H1 (cell line): Measurements from ENCODE around the gene ACTR1B. TPM values are rescaled to one million over a fixed set of nuclear protein-coding genes. Genes with fewer than 3 reads are reported as not detected.

Experiments
- CTCF ChIA-PET: fragments of 300-600 bp; sonication (Branson Sonifier 250); formaldehyde crosslinking; loops from one replicate; lab custom pipeline; 2021; ENCODE audit not compliant: partially characterized antibody; lab: Charles Lee
- POLR2A ChIA-PET: fragments of 300-600 bp; sonication (Branson Sonifier 250); formaldehyde crosslinking; loops from one replicate; lab custom pipeline; 2021; ENCODE audit warnings: inconsistent platforms; ENCODE audit not compliant: partially characterized antibody; lab: Charles Lee
- DNase-seq, 2 experiments: peaks; one replicate each; pipeline versions ENCODE4 v3.0.0 to v3.0.0-alpha.2; 2010 to 2022; ENCODE audit warnings: low spot score in 2 of 2, low read depth in 1 of 2, mixed read lengths in 1 of 2
- FAIRE-seq: peaks from 2 replicates; lab custom pipeline; 2011; peaks lifted over from hg19 to GRCh38; lab: Jason Lieb, UNC
- H2AFZ ChIP-seq: 2 replicates; pipeline ENCODE4 v1.8.1; 2012; ENCODE audit warnings: low read length, inconsistent platforms
- H2AK5ac ChIP-seq: 2 replicates; pipeline ENCODE4 v1.6.1; 2013; ENCODE audit warnings: low read depth, low read length
- H2BK120ac ChIP-seq: replicated peaks from 2 replicates; pipeline ENCODE3; 2013; ENCODE audit warnings: low read depth, low read length, inconsistent platforms
- H2BK12ac ChIP-seq: 2 replicates; pipeline ENCODE4 v1.6.1; 2013; ENCODE audit warnings: low read depth, low read length
- H2BK15ac ChIP-seq: 2 replicates; pipeline ENCODE4 v1.6.1; 2013; ENCODE audit warnings: low read length
- H2BK20ac ChIP-seq: 2 replicates; pipeline ENCODE4 v1.6.1; 2013; ENCODE audit warnings: low read length
- H2BK5ac ChIP-seq: 2 replicates; pipeline ENCODE4 v1.6.1; 2013; ENCODE audit warnings: low read depth, low read length
- H3K14ac ChIP-seq: 2 replicates; pipeline ENCODE4 v1.6.1; 2013; ENCODE audit warnings: inconsistent platforms; ENCODE audit not compliant: insufficient read length
- H3K18ac ChIP-seq: 2 replicates; pipeline ENCODE4 v1.6.1; 2013; ENCODE audit warnings: low read length; ENCODE audit errors: extremely low read depth
- H3K23ac ChIP-seq: 2 replicates; pipeline ENCODE4 v1.6.1; 2013; ENCODE audit warnings: inconsistent platforms; ENCODE audit not compliant: insufficient read length
- H3K23me2 ChIP-seq: 2 replicates; pipeline ENCODE4 v1.6.1; 2013; ENCODE audit warnings: low read depth, low read length
- H3K27ac ChIP-seq: 2 replicates; pipeline ENCODE4 v1.6.1; 2011; ENCODE audit warnings: low read depth, low read length, inconsistent platforms
- H3K27me3 ChIP-seq, 4 experiments: replicated peaks in 1 of 4; 1 replicate in 1 of 4; 2 replicates in 3 of 4; pipeline versions ENCODE4 v1.6.1 to v1.8.1; 2011 to 2013; ENCODE audit warnings: low read length in 3 of 4, mild to moderate bottlenecking in 3 of 4, inconsistent platforms in 2 of 4, mixed read lengths in 2 of 4, moderate library complexity in 1 of 4; ENCODE audit not compliant: control insufficient read depth in 3 of 4, insufficient read depth in 3 of 4; ENCODE audit errors: extremely low read depth in 1 of 4
- H3K36me3 ChIP-seq, 4 experiments: 2 replicates each; pipeline versions ENCODE4 v1.6.1 to v1.8.1; 2011 to 2013; ENCODE audit warnings: mild to moderate bottlenecking in 4 of 4, low read length in 3 of 4, moderate library complexity in 2 of 4, control low read depth in 1 of 4, inconsistent platforms in 1 of 4; ENCODE audit not compliant: insufficient read depth in 4 of 4, control insufficient read depth in 2 of 4
- H3K4ac ChIP-seq: replicated peaks from 2 replicates; pipeline ENCODE3; 2013; ENCODE audit warnings: low read length, low read depth, mixed read lengths, inconsistent platforms; ENCODE audit not compliant: insufficient read length
- H3K4me1 ChIP-seq, 4 experiments: replicated peaks in 1 of 4; 1 replicate in 1 of 4; 2 replicates in 3 of 4; pipeline versions ENCODE4 v1.6.1 to v1.8.1; 2011 to 2013; ENCODE audit warnings: low read length in 3 of 4, inconsistent platforms in 2 of 4, mixed read lengths in 1 of 4; ENCODE audit not compliant: insufficient read depth in 4 of 4, control insufficient read depth in 3 of 4
- H3K4me2 ChIP-seq, 2 experiments: 2 replicates each; pipeline versions ENCODE4 v1.6.1 to v1.8.1; 2011 to 2013; ENCODE audit warnings: low read depth in 2 of 2, low read length in 2 of 2, control low read depth in 1 of 2, inconsistent platforms in 1 of 2, mild to moderate bottlenecking in 1 of 2; ENCODE audit not compliant: insufficient read depth in 1 of 2
- H3K4me3 ChIP-seq, 4 experiments: fragments of 200-600, 300-600 bp in 1 of 4; sonication (generic), shearing (Covaris generic), sonication (Bioruptor Twin) in 1 of 4; 2 replicates each; pipeline versions ENCODE4 v1.5.1 to v1.8.1; 2011 to 2016; ENCODE audit warnings: low read length in 4 of 4, low read depth in 3 of 4, control low read depth in 2 of 4, inconsistent platforms in 2 of 4, mild to moderate bottlenecking in 2 of 4, mixed read lengths in 1 of 4, moderate library complexity in 1 of 4; ENCODE audit not compliant: insufficient read depth in 2 of 4; ENCODE audit errors: extremely low read depth in 1 of 4
- H3K56ac ChIP-seq: replicated peaks from 2 replicates; pipeline ENCODE3; 2013; ENCODE audit warnings: low read depth, mild to moderate bottlenecking, mixed read lengths, low read length, inconsistent platforms; ENCODE audit not compliant: insufficient read length
- H3K79me1 ChIP-seq: 2 replicates; pipeline ENCODE4 v1.6.1; 2013; ENCODE audit warnings: low read depth, low read length, control low read depth
- H3K79me2 ChIP-seq, 2 experiments: 2 replicates each; pipeline versions ENCODE4 v1.6.1 to v1.8.1; 2012 to 2013; ENCODE audit warnings: low read length in 2 of 2, mild to moderate bottlenecking in 2 of 2, inconsistent platforms in 1 of 2; ENCODE audit not compliant: insufficient read depth in 2 of 2, control insufficient read depth in 1 of 2
- H3K9ac ChIP-seq, 4 experiments: replicated peaks in 1 of 4; 1 replicate in 1 of 4; 2 replicates in 3 of 4; pipeline versions ENCODE4 v1.6.1 to v1.8.1; 2011 to 2013; ENCODE audit warnings: low read depth in 3 of 4, low read length in 3 of 4, control low read depth in 2 of 4, mild to moderate bottlenecking in 2 of 4, moderate library complexity in 2 of 4, inconsistent platforms in 1 of 4; ENCODE audit errors: extremely low read depth in 1 of 4
- H3K9me3 ChIP-seq, 2 experiments: 2 replicates each; pipeline versions ENCODE4 v1.6.1 to v1.8.1; 2012 to 2013; ENCODE audit warnings: mild to moderate bottlenecking in 2 of 2, moderate library complexity in 2 of 2, control low read depth in 1 of 2, inconsistent platforms in 1 of 2, low read depth in 1 of 2, low read length in 1 of 2, mixed read lengths in 1 of 2; ENCODE audit not compliant: insufficient read depth in 2 of 2
- H4K20me1 ChIP-seq, 2 experiments: replicated peaks in 1 of 2; 2 replicates each; pipeline versions ENCODE3 to v1.8.1; 2011 to 2013; ENCODE audit warnings: inconsistent platforms in 2 of 2, low read length in 2 of 2, mild to moderate bottlenecking in 1 of 2; ENCODE audit not compliant: insufficient read depth in 2 of 2, control insufficient read depth in 1 of 2
- H4K5ac ChIP-seq: 2 replicates; pipeline ENCODE4 v1.6.1; 2013; ENCODE audit warnings: low read length, low read depth, mixed read lengths, inconsistent platforms; ENCODE audit not compliant: insufficient read length
- H4K8ac ChIP-seq: 2 replicates; pipeline ENCODE4 v1.8.0; 2013; ENCODE audit warnings: mild to moderate bottlenecking, moderate library complexity, low read length, inconsistent platforms; ENCODE audit not compliant: insufficient read depth; ENCODE audit errors: extremely low read depth
- H4K91ac ChIP-seq: replicated peaks from 2 replicates; pipeline ENCODE3; 2013; ENCODE audit warnings: low read length, mixed read lengths, inconsistent platforms; ENCODE audit not compliant: insufficient read length
- PHF8 ChIP-seq: fragments of 200-600 bp; sonication (generic); conservative IDR thresholded peaks from 2 replicates; pipeline ENCODE4 v1.7.1; 2012; ENCODE audit warnings: low read depth, mild to moderate bottlenecking, inconsistent platforms, low read length, moderate library complexity
- POU5F1 ChIP-seq: IDR thresholded peaks from 2 replicates; pipeline ENCODE4 v1.6.1; 2011; ENCODE audit warnings: low read depth, mild to moderate bottlenecking, low read length, moderate library complexity
- polyA plus RNA-seq, 7 experiments: library from polyadenylated mRNA; depleted of rRNA in 3 of 7; stranded (reverse) in 5 of 7; unstranded in 2 of 7; fragments of >200 nt in 5 of 7; fragments of 200-250 nt in 2 of 7; gene quantifications; 1 replicate in 5 of 7; 2 replicates in 1 of 7; 4 replicates in 1 of 7; pipeline versions ENCODE4 v1.2.1 to v1.2.3, GENCODE V29; 2011 to 2013; ENCODE audit warnings: missing spikeins in 2 of 7, mixed read lengths in 2 of 7
- total RNA-seq: library from RNA; stranded (reverse); fragmentation: NEBNext Ultra II Directional; extraction: Animal tissue kit (Norgen Biotek cat#: 25700); gene quantifications from 2 replicates; pipeline ENCODE4 v1.2.1, GENCODE V29; 2021
- TF ChIP-seq, protein P1 (sequence below): IDR thresholded peaks from 2 replicates; pipeline ENCODE4 v1.6.1; 2011; ENCODE audit warnings: low read depth, mild to moderate bottlenecking, low read length; ENCODE audit not compliant: insufficient read depth
- TF ChIP-seq, protein P2 (sequence below): IDR thresholded peaks from 2 replicates; pipeline ENCODE4 v1.6.1; 2012; ENCODE audit warnings: inconsistent platforms

Gene ACTR1B
- total and polyA plus RNA-seq, 2 of the 8 experiments (the other 6 are each of a cell fraction or from before 2014, with no cell fraction given): 40.7 to 56.0 TPM

- Histone ChIP-seq H3K4me2 (no peak overlapping the region), H4K8ac (no peak overlapping the region), H3K18ac (no peak overlapping the region), H4K20me1 (no peaks in the 10 kb centered on the region), H2BK15ac (no peak overlapping the region), H2BK12ac (no peak overlapping the region), H3K9ac (no peak overlapping the region), H3K23me2 (no peaks in the 10 kb centered on the region), H3K9me3 (no peaks in the 10 kb centered on the region), H2BK20ac (no peak overlapping the region), H4K91ac (no peak overlapping the region), H3K79me2 (no peaks in the 10 kb centered on the region), H2AK5ac (no peak overlapping the region), H3K4me3 (no peak overlapping the region), H3K79me1 (no peaks in the 10 kb centered on the region), H2AFZ (no peak overlapping the region), H3K36me3 (no peaks in the 10 kb centered on the region), H3K23ac (no peak overlapping the region), H3K4me1 (peaks cover 0 to 10% (median 4%) of the 10 kb centered on the region in 4 experiments; a peak in 4 of 7 replicates), H2BK5ac (no peak overlapping the region), H3K56ac (no peak overlapping the region), H2BK120ac (no peak overlapping the region), H3K14ac (no peak overlapping the region), H3K27ac (no peak overlapping the region), H3K27me3 (no peaks in the 10 kb centered on the region), H3K4ac (no peak overlapping the region), H4K5ac (no peak overlapping the region)
- FAIRE-seq (no peak), DNase-seq (no peak)
- ChIA-PET CTCF (no interaction called here), POLR2A (no interaction called here)
- TF ChIP-seq, protein P1, sequence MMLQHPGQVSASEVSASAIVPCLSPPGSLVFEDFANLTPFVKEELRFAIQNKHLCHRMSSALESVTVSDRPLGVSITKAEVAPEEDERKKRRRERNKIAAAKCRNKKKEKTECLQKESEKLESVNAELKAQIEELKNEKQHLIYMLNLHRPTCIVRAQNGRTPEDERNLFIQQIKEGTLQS: no peak
- TF ChIP-seq PHF8 (no peak), POU5F1 (no peak)
- TF ChIP-seq, protein P2, sequence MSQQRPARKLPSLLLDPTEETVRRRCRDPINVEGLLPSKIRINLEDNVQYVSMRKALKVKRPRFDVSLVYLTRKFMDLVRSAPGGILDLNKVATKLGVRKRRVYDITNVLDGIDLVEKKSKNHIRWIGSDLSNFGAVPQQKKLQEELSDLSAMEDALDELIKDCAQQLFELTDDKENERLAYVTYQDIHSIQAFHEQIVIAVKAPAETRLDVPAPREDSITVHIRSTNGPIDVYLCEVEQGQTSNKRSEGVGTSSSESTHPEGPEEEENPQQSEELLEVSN: no peak
Measured at GRCh38 chr2:97693476-97693875, 29.6 kb upstream of the ACTR1B start.
